Stimulated activated naive CD4-positive, alpha-beta T cell (primary cell): ENCODE measurements around the gene TTI1.

Source experiments
- DNase-seq, 6 experiments: peaks; one replicate each; lab custom pipeline; 2025; lab: John Stamatoyannopoulos, UW

Gene TTI1

DNA sequence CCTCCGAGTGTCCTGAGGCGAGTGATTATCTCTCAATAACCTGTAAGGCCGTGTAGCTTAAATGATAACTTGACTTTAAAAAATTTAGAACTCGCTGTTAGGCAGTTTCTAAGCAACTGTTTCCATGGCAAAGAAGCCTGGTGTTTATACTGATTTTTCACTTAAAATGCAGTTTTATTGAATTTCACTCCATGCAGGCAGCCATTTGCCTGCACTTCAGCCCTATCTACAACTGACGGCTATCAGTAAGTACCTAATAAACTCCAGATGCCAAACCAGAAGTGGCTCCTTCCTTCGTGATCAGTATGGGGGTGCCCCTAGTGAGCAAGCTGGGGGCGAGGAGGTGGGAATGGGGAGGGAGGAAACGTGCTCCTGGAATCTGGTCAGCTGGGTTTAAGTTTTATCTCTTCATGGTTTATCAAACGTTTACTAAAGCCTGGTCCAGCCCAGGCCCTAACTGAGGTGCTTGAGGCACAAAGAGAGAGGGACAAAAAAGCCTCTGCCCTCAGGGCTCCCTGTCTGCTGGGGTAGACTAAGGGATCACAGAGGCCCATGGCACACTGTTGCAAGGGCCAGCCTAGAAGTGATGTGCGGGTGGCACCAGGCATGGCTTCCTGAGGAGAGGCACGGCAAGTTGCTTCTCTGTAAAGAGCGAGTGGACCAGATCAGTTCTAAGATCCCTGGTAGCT lies 45.5 kb downstream of the TTI1 start:
- DNase-seq = no peak

GRCh38 chr20:37986873-37987601 lies 46.2 kb downstream of the TTI1 start:
- DNase-seq = no peak

- DNase-seq = no peak
Observed at GRCh38 chr20:37986044-37986858, 47.0 kb downstream of the TTI1 start.

GRCh38 chr20:37984018-37984785 lies 49.1 kb downstream of the TTI1 start:
- no peak for DNase-seq

- no peak for DNase-seq
Observed at GRCh38 chr20:37983286-37983685, 50.0 kb downstream of the TTI1 start.

- no peak for DNase-seq
Observed at GRCh38 chr20:37981568-37981967, 51.7 kb downstream of the TTI1 start.

DNA sequence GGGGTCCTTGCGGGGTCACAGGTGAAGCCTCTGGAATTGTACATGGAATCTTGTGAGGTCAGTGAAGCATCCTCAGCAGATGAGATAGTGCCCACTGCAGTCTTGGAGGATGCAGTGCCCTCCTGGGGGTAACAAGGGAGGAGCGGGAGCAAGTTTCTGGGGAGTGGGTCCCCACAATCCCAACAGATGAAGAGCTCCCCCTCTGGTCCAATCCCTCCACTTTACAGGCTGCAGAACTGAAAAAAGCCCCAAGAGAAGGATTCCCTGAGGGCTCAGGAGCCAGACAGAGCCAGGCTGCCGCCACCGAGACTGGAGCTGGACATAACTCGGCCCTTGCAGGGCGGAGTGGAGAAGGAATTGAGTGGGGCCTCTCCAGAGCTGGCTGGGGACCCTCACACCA lies 52.4 kb downstream of the TTI1 start:
- no peak for DNase-seq

GRCh38 chr20:37980383-37980782 lies 52.9 kb downstream of the TTI1 start:
- no peak for DNase-seq

DNA sequence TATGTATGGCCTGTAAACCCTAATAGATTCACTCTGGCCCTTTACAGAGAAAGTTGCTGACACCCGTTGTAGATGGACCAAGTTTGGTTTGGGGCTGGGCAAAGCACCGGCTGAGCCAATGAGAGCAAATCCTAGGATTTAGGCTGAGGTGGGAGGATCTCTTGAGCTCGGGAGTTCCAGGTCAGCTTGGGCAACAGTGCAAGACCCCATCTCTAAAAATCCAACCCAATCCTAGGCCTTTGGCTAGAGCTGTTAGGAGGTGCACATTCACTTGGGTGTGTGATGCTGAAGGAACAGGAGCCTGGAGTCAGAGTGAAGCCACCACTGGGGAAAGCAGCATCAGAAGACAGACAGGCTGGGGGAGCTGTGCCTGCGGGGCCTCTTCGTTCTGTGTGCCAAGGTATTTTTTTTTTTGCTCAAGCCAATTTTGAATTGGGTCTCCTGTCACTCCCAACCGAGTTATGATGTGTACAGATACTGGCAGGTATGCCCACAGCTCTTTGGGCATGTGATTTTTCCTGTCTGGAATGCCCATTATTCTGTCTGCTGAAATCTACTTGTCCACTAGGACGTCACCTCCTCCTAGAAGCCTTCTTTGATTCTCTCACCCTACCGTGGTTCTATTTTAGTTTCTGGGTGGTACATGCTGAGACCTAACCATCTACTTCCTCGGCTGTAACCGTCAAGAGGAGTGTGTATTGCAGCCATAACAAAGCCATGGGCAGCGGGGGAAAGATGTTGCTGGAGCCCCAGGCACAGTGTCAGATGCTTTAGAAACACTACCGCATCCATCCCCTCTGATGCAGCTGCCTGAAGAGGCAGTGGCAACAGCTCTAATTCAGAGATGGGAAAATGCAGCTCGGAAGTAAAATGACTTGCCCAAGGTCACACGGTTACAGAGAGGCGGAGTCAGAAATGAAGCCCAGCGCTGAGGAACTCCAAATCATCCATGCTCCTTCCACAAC lies 54.0 kb downstream of the TTI1 start:
- DNase-seq = no peak

DNA sequence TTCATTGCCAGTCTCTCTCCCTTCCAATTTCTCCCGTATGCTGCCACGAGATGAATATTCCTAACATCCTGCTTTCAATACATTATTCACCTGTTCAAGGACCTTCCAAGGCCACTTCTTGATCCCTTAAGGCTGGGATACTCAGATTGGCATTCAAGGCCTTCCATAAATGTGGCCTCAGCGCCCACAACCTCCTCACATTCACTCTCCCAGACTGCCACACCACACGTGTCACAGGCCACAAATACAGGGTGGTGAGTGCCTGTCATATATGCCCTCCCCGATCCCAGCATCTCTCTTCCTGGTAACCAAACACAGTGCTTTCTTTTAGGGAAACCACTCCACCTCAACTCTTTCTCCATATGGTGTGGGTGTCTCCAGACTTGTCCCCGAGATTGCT lies 55.5 kb downstream of the TTI1 start:
- no peak for DNase-seq

- DNase-seq = no peak
Observed at GRCh38 chr20:37977338-37977737, 55.9 kb downstream of the TTI1 start.

GRCh38 chr20:37976887-37977286 lies 56.4 kb downstream of the TTI1 start:
- DNase-seq = peak in 3 of 6 experiments; percentile 4 to 14 (median 6)

DNA sequence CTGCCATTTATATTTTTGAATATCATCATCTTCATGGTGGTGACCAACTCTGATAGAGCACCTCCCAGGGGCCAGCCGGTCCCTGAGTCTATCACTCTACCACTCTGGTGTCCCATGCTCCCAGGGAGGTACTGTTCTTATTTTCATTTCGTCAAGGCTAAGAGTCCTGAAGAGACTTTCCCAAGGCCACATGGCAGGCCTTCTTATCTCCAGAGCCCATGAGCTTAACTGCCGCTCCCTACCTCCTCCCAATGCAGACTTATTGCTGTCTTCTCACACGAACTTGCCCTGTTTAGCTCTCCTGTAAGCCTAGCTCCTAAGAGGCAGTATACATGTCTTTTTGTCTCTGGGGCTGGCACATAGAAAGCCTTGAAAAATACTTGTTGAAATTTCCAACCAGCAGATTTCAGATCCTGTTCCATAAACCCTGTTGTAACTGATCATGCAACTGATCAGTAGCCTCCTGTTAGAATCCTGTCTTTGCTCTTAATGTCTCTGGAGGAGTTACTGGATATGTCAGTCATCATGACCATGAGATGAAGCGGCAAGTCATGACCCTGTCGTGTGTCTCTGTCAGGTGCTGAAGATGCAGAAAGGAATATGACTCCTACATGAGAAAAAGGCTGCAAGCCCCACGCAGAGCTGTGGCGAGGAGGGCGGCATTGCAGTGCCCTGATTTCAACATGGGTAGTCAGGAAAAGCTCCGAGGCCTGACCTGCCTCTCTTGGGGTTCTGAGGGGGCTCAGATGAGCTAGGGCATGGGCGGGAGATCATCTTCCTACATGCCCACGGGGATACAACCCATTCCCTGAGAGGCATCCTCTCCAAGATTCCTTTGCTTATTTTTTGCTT lies 60.0 kb downstream of the TTI1 start:
- no peak for DNase-seq

DNA sequence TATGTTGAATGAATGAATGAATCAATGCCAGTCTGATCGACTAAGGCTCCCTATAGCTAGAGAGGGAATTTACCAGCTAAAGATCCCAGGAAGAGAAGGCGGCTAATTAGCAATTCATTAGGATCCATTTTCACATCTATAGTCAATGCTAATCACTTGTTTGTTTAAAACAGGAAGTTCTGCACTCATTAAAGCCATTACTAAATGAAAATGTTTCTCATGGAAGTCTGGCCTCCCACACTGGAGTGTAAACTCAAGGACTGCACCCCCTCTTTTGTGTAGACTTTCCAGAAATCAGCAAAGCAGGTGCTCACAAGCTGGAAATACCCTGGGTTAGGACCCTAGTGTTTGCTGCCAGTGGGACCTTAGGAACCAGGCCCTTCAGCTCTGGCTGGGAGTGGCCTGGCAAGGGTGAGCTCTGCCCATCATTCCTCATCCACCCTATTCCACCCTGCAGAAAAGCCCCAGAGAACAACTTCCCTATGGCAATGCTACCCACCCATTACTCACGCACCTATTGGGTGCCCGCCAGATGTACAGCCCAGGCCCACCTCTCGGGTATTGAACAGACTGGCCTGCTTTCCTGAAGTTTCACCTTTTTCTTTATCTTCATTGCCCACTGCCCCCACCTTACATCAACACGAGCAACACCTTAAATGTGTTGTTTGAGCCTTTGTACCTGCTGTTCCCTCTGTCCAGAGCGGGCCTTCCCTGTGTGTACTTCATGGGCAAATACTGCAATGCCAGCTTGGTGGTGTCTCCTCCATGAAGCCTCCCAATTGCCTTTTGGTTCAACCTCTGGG lies 60.8 kb downstream of the TTI1 start:
- DNase-seq = no peak

- DNase-seq = no peak
Observed at GRCh38 chr20:37971561-37972127, 61.6 kb downstream of the TTI1 start.

- no peak for DNase-seq
Observed at GRCh38 chr20:37970856-37971245, 62.4 kb downstream of the TTI1 start.

GRCh38 chr20:37969949-37970855 lies 63.1 kb downstream of the TTI1 start:
- no peak for DNase-seq
